Measurements from ENCODE around the gene FHIT.

The FHIT gene

DNA sequence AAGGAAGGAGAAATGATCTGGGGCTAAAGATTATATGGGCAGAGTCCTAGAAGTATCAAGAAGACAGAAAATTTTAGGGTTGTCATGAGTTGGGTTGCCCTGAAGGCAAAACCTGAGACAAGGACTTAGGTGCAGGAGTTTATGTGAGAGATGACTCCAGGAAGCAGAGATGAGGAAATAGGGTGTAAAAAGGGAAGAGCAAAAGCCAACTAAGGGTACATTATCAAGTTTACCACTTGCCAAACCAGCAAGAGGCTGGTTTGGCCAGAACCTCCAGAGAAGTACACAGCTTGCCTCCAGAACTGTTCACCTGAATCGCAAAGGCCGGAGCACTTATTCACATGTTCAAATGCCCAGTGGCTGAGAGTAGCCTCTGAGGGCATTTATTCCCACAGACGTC lies 116.7 kb downstream of the FHIT start:
- TF ChIP-seq, protein P1, sequence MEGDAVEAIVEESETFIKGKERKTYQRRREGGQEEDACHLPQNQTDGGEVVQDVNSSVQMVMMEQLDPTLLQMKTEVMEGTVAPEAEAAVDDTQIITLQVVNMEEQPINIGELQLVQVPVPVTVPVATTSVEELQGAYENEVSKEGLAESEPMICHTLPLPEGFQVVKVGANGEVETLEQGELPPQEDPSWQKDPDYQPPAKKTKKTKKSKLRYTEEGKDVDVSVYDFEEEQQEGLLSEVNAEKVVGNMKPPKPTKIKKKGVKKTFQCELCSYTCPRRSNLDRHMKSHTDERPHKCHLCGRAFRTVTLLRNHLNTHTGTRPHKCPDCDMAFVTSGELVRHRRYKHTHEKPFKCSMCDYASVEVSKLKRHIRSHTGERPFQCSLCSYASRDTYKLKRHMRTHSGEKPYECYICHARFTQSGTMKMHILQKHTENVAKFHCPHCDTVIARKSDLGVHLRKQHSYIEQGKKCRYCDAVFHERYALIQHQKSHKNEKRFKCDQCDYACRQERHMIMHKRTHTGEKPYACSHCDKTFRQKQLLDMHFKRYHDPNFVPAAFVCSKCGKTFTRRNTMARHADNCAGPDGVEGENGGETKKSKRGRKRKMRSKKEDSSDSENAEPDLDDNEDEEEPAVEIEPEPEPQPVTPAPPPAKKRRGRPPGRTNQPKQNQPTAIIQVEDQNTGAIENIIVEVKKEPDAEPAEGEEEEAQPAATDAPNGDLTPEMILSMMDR (IDR thresholded peaks at IDR 0.05; ENCODE audit: insufficient read depth, missing control alignments): no peak
- FAIRE-seq (no peak), DNase-seq (ENCODE audit: insufficient read length, low spot score) (no peak)

DNA sequence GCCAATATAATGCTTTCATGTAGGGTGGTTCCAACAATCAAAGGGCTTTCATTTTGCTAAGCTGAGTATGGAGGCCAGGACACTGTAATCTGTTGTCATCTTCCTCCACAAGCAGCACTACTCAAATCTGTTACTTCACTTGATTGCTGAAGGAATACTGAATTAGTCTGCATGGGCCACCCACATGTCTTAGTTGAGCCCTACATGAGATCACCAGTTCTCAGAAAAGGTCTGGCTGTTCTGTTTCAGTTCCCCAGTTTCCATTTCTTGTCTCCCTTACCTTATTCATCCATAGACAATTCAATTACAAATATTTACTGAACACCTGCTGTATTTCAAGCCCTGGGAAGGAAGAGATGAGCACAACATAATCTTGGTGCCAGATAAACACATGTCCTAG lies 119.2 kb downstream of the FHIT start:
- FAIRE-seq (no peak), DNase-seq (ENCODE audit: insufficient read length, low spot score) (no peak)
- TF ChIP-seq, protein P1 (IDR thresholded peaks at IDR 0.05; ENCODE audit: insufficient read depth, missing control alignments): no peak

DNA sequence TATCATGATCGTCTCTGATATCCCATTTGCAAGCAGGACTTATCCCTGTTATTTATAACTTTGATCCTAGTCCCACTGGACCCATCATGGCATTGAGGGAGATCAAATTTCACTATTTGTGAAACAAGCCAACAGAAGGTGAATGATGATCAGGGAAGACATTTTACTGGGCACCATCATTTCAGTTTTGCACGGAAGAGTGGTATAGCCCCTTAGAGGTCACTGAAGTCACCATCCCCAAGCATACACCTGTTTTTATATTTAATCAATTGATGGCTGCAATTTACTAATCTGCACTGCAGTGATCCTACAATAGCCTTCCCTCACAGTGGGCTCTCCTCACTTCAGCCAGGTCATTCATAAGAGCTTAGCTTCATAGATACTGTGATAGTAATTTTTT lies 132.4 kb downstream of the FHIT start:
- FAIRE-seq (no peak), DNase-seq (ENCODE audit: insufficient read length, low spot score) (no peak)

GRCh38 chr3:61117045-61117898 lies 134.0 kb downstream of the FHIT start:
- TF ChIP-seq, protein P1 (IDR thresholded peaks at IDR 0.05; ENCODE audit: insufficient read depth, missing control alignments): no peak
- no peak for DNase-seq (ENCODE audit: insufficient read length, low spot score)
- no peak for FAIRE-seq

More for the DNA sequence above, 132.4 kb downstream of the FHIT start:
- TF ChIP-seq, protein P1 (IDR thresholded peaks at IDR 0.05; ENCODE audit: insufficient read depth, missing control alignments): no peak

DNA sequence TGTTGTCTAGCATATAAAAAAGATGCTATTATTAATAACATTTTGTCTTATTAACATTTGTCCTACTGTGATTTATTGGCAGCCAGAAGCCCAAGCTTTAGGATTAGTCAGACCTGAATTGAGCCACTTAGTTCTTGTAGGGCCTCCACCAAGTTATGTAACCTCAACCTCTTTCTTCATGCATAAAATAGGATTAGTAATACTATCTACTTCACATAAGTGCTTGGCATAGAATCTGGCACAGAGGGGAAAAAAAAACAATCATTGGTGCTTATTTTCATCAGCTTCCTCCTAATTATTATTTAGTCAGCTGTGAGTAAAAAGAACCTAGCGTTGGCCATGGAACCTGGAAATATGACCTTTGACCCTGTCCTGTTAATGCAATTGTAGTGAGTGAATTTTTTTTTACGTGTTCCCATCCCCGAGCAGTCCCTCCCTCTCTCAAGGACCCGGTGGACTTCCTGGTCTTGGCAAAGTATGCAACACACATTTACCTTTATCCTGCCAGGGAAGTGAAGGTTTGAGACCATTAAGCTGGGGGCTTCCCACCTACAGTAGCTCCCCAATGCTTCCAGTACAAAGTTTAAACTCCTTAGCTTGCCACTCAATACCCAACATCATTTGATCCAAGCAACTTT lies 136.8 kb downstream of the FHIT start:
- TF ChIP-seq, protein P1 (IDR thresholded peaks at IDR 0.05; ENCODE audit: insufficient read depth, missing control alignments): no peak
- FAIRE-seq: no peak
- DNase-seq (ENCODE audit: insufficient read length, low spot score): no peak

DNA sequence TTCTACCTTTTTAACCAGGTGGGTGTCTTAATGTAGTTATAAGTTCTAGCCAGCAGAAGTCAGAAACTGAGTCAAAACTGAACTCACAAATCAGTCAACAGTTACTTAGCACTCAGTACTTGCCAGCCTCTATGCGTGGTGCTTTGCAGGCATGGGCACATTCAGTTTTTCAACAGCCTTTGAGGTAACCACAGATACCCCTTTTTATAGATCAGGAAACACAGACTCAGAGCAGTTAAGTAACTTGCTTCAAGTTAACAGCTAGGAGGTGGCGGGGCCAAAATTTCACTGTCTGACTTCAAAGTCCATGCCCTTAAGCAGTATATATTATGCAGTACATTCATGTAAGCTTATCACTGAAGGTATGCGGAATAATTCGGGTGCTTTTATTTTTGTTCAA lies 139.4 kb downstream of the FHIT start:
- DNase-seq (ENCODE audit: insufficient read length, low spot score) (no peak), FAIRE-seq (no peak)
- TF ChIP-seq, protein P1 (IDR thresholded peaks at IDR 0.05; ENCODE audit: insufficient read depth, missing control alignments): no peak

- TF ChIP-seq, protein P1 (IDR thresholded peaks at IDR 0.05; ENCODE audit: insufficient read depth, missing control alignments): no peak
- FAIRE-seq (no peak), DNase-seq (ENCODE audit: insufficient read length, low spot score) (no peak)
These were observed 140.7 kb downstream of the FHIT start for GRCh38 chr3:61110576-61110975.

Measured in D721Med (cell line).